ENCODE measurements around the gene HSCB. TPM values are rescaled to one million over a fixed set of nuclear protein-coding genes. Genes with fewer than 3 reads are reported as not detected.
"Not testable (repeated sequence)": the region's sequence is repeated elsewhere in the genome, so short reads cannot be mapped to it uniquely, and the experiment has no call there.

The HSCB gene
- 10 to 100 TPM; 10.3 to 11.2 TPM for total RNA-seq
- 10 to 100 TPM; 15.4 to 19.8 TPM for polyA plus RNA-seq
- long read RNA-seq, donor 1, transcript HSCB-201 (6 exons, 1,114 nt) = major isoform, 8 of 12 reads
- long read RNA-seq, donor 1, partial matches to known transcripts = 0 of 12 reads
- long read RNA-seq, donor 1, other reads (novel, unspliced or antisense) = 0 of 12 reads
- long read RNA-seq, donor 2, partial matches to known transcripts = 0 of 1 reads
- long read RNA-seq, donor 2, other reads (novel, unspliced or antisense) = 0 of 1 reads
- long read RNA-seq, donor 3, partial matches to known transcripts = 0 of 7 reads
- long read RNA-seq, donor 3, other reads (novel, unspliced or antisense) = 0 of 7 reads
- long read RNA-seq, donor 4, partial matches to known transcripts = 0 of 4 reads
- long read RNA-seq, donor 4, other reads (novel, unspliced or antisense) = 0 of 4 reads
- long read RNA-seq, donor 5, partial matches to known transcripts = 0 of 8 reads
- long read RNA-seq, donor 5, other reads (novel, unspliced or antisense) = 0 of 8 reads

- Histone ChIP-seq H3K36me3 (ENCODE audit: control insufficient read depth in 4 of 4, insufficient read depth in 4 of 4, low read length in 4 of 4) (peaks cover 5 to 25% (median 10%) of the 10 kb centered on the region in 4 donors), H3K27me3 (ENCODE audit: control insufficient read depth in 3 of 3, insufficient read depth in 3 of 3, low read length in 2 of 3) (no peaks in the 10 kb centered on the region), H3K9ac (ENCODE audit: insufficient read depth in 1 of 2, low read length in 2 of 2) (peak within 1 kb of the TSS; percentile 72 to 86), H3K9me3 (ENCODE audit: control insufficient read depth in 4 of 4, insufficient read depth in 3 of 4, low read length in 3 of 4) (no peaks in the 10 kb centered on the region), H3K4me3 (peak within 1 kb of the TSS; percentile 81), H3K4me1 (ENCODE audit: control insufficient read depth in 5 of 5, insufficient read depth in 5 of 5, low read length in 5 of 5) (peaks cover 0 to 14% (median 4%) of the 10 kb centered on the region in 5 donors), H3K27ac (ENCODE audit: low read depth in 1 of 2, low read length in 1 of 2) (peak within 1 kb of the TSS; percentile 93)
- TF ChIP-seq CTCF (IDR thresholded peaks at IDR 0.05; ENCODE audit: control extremely low read depth, extremely low read depth) = no peak
- 0% methylated on average over 54 of the region's 54 CpGs for WGBS, 2 donors
- peak; percentile 98 to 99 (median 99) for DNase-seq
- ATAC-seq (ENCODE audit: insufficient read depth, low FRiP score) = peak; percentile 95
Measured at GRCh38 chr22:28741785-28742561, at the start of gene HSCB, which contains the start of gene CHEK2. Gene HSCB, plus strand, starts transcription at chr22:28742039. Its CDS starts 57 bp downstream, at chr22:28742096. Gene CHEK2, minus strand, starts transcription at chr22:28741820. Its CDS starts 7,099 bp downstream, at chr22:28734721.

- not testable (repeated sequence) for DNase-seq; H3K4me3 ChIP-seq; H3K4me1 ChIP-seq (ENCODE audit: control insufficient read depth in 5 of 5, insufficient read depth in 5 of 5, low read length in 5 of 5); H3K9me3 ChIP-seq (ENCODE audit: control insufficient read depth in 4 of 4, insufficient read depth in 3 of 4, low read length in 3 of 4); H3K27ac ChIP-seq (ENCODE audit: low read depth in 1 of 2, low read length in 1 of 2); H3K27me3 ChIP-seq (ENCODE audit: control insufficient read depth in 3 of 3, insufficient read depth in 3 of 3, low read length in 2 of 3); H3K36me3 ChIP-seq (ENCODE audit: control insufficient read depth in 4 of 4, insufficient read depth in 4 of 4, low read length in 4 of 4); H3K9ac ChIP-seq (ENCODE audit: insufficient read depth in 1 of 2, low read length in 2 of 2); ATAC-seq (ENCODE audit: insufficient read depth, low FRiP score)
- 79 to 94% methylated on average over 6 of the region's 6 CpGs for WGBS, 2 donors
Measured at GRCh38 chr22:28693041-28693760, 48.6 kb upstream of the HSCB start.

- H3K4me1 ChIP-seq (ENCODE audit: control insufficient read depth in 5 of 5, insufficient read depth in 5 of 5, low read length in 5 of 5) = no peaks in the 10 kb centered on the region
- peaks cover 0 to 8% (median 3%) of the 10 kb centered on the region in 4 donors for H3K36me3 ChIP-seq (ENCODE audit: control insufficient read depth in 4 of 4, insufficient read depth in 4 of 4, low read length in 4 of 4)
- no peak for TF ChIP-seq CTCF (IDR thresholded peaks at IDR 0.05; ENCODE audit: control extremely low read depth, extremely low read depth)
- H3K27me3 ChIP-seq (ENCODE audit: control insufficient read depth in 3 of 3, insufficient read depth in 3 of 3, low read length in 2 of 3) = no peaks in the 10 kb centered on the region
- no peak overlapping the region for H3K4me3 ChIP-seq
- WGBS, 2 donors = 94 to 98% methylated on average over 2 of the region's 2 CpGs
- DNase-seq (no peak), ATAC-seq (ENCODE audit: insufficient read depth, low FRiP score) (no peak)
- H3K9me3 ChIP-seq (ENCODE audit: control insufficient read depth in 4 of 4, insufficient read depth in 3 of 4, low read length in 3 of 4) = no peaks in the 10 kb centered on the region
- no peak overlapping the region for H3K27ac ChIP-seq (ENCODE audit: low read depth in 1 of 2, low read length in 1 of 2)
- no peak overlapping the region for H3K9ac ChIP-seq (ENCODE audit: insufficient read depth in 1 of 2, low read length in 2 of 2)
Measured at GRCh38 chr22:28702891-28703290, 38.9 kb upstream of the HSCB start.
